Measurements from ENCODE around the gene MAD1L1. TPM values are rescaled to one million over a fixed set of nuclear protein-coding genes. Genes with fewer than 3 reads are reported as not detected.

The MAD1L1 gene
- total RNA-seq, 1 experiment from 2014 or later = 38.5 TPM

DNA sequence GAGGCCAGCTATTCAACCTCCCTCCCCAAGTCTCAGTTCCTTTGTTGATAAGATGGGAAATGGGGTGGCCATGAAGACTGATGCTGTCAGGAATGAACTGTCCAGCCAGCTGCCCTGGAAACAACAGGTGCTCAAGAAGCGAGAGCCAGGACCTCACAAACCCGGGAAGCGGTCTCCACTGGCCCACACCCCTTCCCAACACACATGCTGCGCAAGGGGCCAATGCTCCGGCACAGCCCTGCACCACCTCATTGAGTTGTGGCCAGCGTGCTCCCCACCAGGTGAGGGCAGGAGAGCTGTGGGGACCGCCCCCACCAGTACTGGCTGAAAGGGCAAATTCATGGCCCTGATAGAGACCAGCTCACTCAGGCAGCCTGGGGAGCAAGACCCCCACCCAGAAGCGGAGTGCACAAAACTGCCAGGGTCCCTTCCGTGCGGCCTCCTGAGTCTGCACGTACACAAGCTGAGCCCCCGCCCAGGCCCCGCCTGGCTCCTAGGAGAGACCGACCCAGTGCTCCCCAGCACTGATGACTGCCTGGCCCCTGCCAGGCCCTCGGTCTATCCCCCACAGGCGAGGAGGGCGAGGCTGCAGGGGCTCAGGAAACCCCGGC is 216.6 kb downstream of the MAD1L1 start:
- H3K36me3 ChIP-seq (ENCODE audit: control insufficient read depth in 1 of 2, insufficient read depth in 2 of 2, low read length in 2 of 2) = no peaks in the 10 kb centered on the region
- intact Hi-C loops (cut with micrococcal nuclease) = no loop called here
- no peak overlapping the region for H3K27ac ChIP-seq (ENCODE audit: low read depth, low read length)
- no peak overlapping the region for H3K9ac ChIP-seq (ENCODE audit: low read length)
- no peak for DNase-seq (ENCODE audit: low read depth, low spot score)
- POLR2A ChIA-PET = no interaction called here
- no peak overlapping the region for H2AFZ ChIP-seq (ENCODE audit: low read depth, low read length, poor library complexity, severe bottlenecking)
- ATAC-seq = no peak
- H3K27me3 ChIP-seq (ENCODE audit: insufficient read depth, low read length) = no peaks in the 10 kb centered on the region
- no peaks in the 10 kb centered on the region for H3K9me2 ChIP-seq (ENCODE audit: insufficient read depth)
- H3K4me3 ChIP-seq (replicated peaks in 1 of 2; ENCODE audit: low read depth in 1 of 2, low read length in 2 of 2) = no peak overlapping the region
- H3K79me2 ChIP-seq (ENCODE audit: insufficient read depth, low read length) = 0 out of 2 replicates have a peak, but pooled peaks cover 3% of the 10 kb centered on the region
- no TSS peak for BruUV-seq (replicated peaks)
- H3K4me2 ChIP-seq (ENCODE audit: low read length) = no peak overlapping the region
- CTCF ChIA-PET = no interaction called here
- no peaks in the 10 kb centered on the region for H3K9me3 ChIP-seq (ENCODE audit: control insufficient read depth in 1 of 2, insufficient read depth in 1 of 2, low read depth in 1 of 2, low read length in 2 of 2)
- peaks cover 5 to 24% of the 10 kb centered on the region in 2 experiments for H3K4me1 ChIP-seq (ENCODE audit: control insufficient read depth in 1 of 2, insufficient read depth in 2 of 2, low read length in 2 of 2)
- RAD21 ChIA-PET (ENCODE audit: low non-redundant PET in 1 of 2, low total read pairs in 2 of 2, uncharacterized antibody in 2 of 2, unreplicated experiment in 2 of 2) = no interaction called here
- H4K20me1 ChIP-seq (ENCODE audit: insufficient read depth) = no peaks in the 10 kb centered on the region
- TF ChIP-seq YY1 (IDR thresholded peaks at IDR 0.05; ENCODE audit: extremely low read depth, insufficient replicate concordance, low read depth, low read length) (no peak), EZH2 (IDR thresholded peaks at IDR 0.05) (no peak), POLR2AphosphoS5 (IDR thresholded peaks at IDR 0.05; ENCODE audit: low read depth, low read length) (no peak), TCF7L2 (IDR thresholded peaks at IDR 0.05; ENCODE audit: borderline replicate concordance, extremely low read depth, insufficient read depth, insufficient read length) (no peak), CEBPB (IDR thresholded peaks at IDR 0.05; ENCODE audit: low read depth) (no peak), SIN3A (IDR thresholded peaks at IDR 0.05; ENCODE audit: low read depth) (no peak)

DNA sequence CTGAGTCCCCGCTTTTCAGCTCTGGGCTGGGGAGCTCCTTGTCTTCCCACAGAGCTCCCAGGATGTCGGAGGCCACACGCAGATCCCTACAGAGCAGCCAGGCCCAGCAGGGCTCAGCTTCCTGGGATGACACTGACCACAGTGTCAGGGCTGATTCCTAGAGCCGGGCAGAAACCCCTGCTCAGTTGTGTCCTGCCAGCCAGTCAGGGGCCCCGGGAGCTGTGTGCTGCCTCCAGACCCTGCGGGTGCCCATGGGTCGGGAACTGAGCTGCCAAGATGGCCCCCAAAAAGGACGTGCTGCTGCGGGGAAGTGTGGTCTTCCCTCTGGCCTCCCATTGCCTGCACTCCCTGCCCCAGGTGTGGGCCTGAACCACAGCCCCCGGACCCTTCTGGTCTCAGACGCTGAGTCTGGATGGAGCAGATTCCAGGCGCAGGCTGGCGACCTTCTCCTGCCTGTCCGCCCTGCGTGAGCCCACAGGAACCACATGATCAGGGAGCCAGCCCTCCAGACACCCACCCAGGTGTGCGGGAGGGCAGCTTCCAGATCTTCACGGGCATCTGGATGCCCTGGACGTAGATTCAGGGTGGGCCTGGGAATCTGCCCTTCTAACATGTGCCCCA is 217.4 kb downstream of the MAD1L1 start:
- DNase-seq (ENCODE audit: low read depth, low spot score) (no peak), ATAC-seq (no peak)
- ChIA-PET POLR2A (no interaction called here), CTCF (no interaction called here), RAD21 (ENCODE audit: low non-redundant PET in 1 of 2, low total read pairs in 2 of 2, uncharacterized antibody in 2 of 2, unreplicated experiment in 2 of 2) (no interaction called here)
- Histone ChIP-seq H4K20me1 (ENCODE audit: insufficient read depth) (no peaks in the 10 kb centered on the region), H3K27ac (ENCODE audit: low read depth, low read length) (no peak overlapping the region), H3K27me3 (ENCODE audit: insufficient read depth, low read length) (no peaks in the 10 kb centered on the region), H2AFZ (ENCODE audit: low read depth, low read length, poor library complexity, severe bottlenecking) (no peak overlapping the region), H3K9me2 (ENCODE audit: insufficient read depth) (no peaks in the 10 kb centered on the region), H3K79me2 (ENCODE audit: insufficient read depth, low read length) (0 out of 2 replicates have a peak, but pooled peaks cover under 1% of the 10 kb centered on the region), H3K4me3 (replicated peaks in 1 of 2; ENCODE audit: low read depth in 1 of 2, low read length in 2 of 2) (no peak overlapping the region), H3K9me3 (ENCODE audit: control insufficient read depth in 1 of 2, insufficient read depth in 1 of 2, low read depth in 1 of 2, low read length in 2 of 2) (no peaks in the 10 kb centered on the region), H3K36me3 (ENCODE audit: control insufficient read depth in 1 of 2, insufficient read depth in 2 of 2, low read length in 2 of 2) (no peaks in the 10 kb centered on the region), H3K9ac (ENCODE audit: low read length) (no peak overlapping the region), H3K4me2 (ENCODE audit: low read length) (no peak overlapping the region), H3K4me1 (ENCODE audit: control insufficient read depth in 1 of 2, insufficient read depth in 2 of 2, low read length in 2 of 2) (peaks cover 5 to 23% of the 10 kb centered on the region in 2 experiments)
- TF ChIP-seq CEBPB (IDR thresholded peaks at IDR 0.05; ENCODE audit: low read depth) (no peak), SIN3A (IDR thresholded peaks at IDR 0.05; ENCODE audit: low read depth) (no peak), EZH2 (IDR thresholded peaks at IDR 0.05) (no peak), MAX (IDR thresholded peaks at IDR 0.05) (no peak), ZFX (IDR thresholded peaks at IDR 0.05) (no peak), TCF7L2 (IDR thresholded peaks at IDR 0.05; ENCODE audit: borderline replicate concordance, extremely low read depth, insufficient read depth, insufficient read length) (no peak), JUND (IDR thresholded peaks at IDR 0.05) (no peak)
- intact Hi-C loops (cut with micrococcal nuclease) = no loop called here
- BruUV-seq (replicated peaks) = no TSS peak
